Measurements from ENCODE around the gene FADS2.

Gene FADS2

DNA sequence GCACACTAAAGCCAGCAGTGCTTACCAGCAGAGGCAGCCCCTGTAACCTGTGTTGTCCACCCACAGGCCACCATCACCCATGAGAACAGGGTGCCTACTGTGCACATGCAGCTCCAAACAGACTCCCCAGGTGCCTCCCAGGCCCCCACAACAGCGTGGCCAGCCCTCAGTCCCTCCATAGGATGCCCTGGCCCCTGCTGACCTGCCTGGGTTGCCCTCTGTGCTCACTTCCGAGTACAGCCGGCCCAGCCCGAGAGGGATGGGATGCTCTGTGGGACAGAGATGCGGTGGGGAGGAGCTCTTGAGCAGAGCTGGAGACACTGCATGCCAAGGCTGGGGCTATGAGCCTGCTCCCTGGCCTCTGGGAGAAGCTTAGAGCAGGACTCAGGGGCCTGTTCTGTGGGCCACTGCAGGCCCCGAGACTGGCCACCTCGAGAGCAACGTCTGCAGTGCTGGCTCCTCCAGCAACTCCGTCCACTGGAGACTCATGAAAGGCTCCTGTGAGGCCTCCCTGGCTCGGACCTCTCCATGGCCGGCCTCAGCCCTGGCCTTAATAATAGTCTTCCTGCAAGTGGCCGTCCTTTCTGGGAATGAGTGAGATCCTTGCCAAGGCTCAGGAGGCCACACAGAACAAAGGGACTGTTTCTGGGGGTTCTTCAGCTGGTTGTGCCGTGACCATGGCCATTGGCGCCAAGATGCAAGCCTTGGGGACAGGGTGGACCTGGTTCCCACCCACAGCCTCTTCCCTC is 27.0 kb downstream of the FADS2 start:
- TF ChIP-seq, protein P1, sequence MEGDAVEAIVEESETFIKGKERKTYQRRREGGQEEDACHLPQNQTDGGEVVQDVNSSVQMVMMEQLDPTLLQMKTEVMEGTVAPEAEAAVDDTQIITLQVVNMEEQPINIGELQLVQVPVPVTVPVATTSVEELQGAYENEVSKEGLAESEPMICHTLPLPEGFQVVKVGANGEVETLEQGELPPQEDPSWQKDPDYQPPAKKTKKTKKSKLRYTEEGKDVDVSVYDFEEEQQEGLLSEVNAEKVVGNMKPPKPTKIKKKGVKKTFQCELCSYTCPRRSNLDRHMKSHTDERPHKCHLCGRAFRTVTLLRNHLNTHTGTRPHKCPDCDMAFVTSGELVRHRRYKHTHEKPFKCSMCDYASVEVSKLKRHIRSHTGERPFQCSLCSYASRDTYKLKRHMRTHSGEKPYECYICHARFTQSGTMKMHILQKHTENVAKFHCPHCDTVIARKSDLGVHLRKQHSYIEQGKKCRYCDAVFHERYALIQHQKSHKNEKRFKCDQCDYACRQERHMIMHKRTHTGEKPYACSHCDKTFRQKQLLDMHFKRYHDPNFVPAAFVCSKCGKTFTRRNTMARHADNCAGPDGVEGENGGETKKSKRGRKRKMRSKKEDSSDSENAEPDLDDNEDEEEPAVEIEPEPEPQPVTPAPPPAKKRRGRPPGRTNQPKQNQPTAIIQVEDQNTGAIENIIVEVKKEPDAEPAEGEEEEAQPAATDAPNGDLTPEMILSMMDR (IDR thresholded peaks at IDR 0.05): no peak

DNA sequence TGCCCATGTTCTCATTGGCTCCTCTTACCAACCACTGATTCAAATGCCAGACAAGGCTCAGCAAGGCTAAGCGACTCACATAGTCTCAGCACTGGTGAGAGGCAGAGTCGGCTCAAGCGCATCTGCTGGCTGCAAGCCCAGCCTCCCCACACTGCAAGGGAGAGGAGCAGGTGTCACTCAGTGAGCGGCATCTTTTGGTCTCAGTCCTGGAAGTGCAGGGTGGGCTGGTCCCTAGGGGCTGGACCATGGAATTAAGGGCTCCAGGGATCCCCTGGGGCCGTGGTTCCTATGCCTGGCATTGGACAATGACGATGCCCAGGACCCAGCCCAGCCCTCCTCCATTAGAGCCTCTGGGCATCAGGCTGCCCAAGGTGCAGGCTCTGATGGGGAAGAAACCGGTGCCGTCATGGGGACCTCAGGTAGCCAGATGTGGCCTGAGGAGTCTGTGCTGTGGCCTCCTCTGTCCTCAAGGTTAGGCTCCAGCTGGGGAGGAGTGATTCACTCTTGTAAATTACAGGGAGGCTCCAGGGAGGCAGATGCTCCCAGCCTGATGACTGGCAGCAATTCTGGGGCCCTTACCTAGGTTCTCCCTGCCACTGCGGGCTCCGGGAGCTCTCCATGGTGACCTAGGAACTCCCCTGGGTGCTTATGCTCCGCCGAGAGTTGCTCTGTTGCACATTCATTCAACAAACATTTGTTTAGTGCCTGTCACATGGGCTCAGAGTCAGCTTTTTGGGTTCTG is 28.0 kb downstream of the FADS2 start:
- TF ChIP-seq, protein P1 (IDR thresholded peaks at IDR 0.05): no peak

DNA sequence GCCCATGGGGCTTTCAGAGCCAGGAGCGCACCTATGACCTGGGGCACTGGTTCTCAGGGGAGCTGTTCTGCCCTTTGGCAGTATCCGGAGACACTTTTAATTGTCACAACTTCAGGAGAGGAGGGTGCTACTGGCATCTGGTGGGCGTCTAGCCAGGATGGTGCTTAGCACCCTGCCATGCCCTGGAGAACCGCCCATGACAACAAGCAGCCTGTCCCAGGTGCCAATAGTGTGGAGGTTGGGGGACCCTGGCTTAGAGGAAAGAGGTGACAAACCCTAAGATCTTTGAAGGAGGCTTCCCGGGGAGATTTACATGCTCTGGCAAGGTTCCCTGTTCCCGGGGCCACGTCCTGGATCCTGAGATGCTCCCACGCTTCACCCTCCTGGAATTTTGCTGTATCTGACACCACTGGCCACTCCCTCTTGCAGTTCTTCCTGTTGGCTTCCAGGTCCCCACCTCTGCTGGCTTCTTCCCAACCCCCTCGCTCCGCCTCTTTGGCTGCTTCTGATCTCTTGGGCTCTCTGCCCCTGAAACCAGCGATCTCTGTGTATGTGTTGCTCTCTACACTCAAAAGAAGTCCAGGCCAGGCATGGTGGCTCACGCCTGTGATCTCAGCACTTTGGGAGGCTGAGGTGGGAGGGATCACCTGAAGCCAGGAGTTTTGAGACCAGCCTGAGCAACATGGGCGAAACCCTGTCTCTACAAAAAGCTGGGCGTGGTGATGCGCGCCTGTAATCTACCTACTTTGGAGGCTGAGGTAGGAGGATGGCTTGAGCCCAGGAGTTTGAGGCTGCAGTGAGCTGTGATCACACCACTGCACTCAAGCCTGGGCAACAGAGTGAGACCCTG is 32.2 kb downstream of the FADS2 start:
- TF ChIP-seq, protein P1 (IDR thresholded peaks at IDR 0.05): no peak

DNA sequence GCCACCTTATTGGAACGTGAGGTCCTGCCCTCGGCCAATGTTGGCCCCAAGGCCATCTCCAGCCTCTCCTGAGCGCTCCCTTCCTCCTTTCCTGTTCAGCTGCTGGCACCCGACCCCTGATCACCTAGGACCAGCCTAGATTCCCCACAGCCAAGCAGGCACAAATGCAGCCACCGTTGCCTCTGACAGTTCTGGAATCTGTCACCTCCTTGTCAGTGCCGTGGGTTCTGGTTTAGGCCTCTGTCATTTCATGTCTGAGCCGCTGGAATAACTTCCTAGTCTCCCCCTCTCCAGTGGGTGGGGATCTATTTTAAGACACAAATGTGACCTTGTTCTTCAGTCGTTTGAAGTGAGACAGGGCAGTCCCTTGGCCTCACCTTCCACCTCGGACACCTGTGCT is 33.5 kb downstream of the FADS2 start:
- TF ChIP-seq, protein P1 (IDR thresholded peaks at IDR 0.05): no peak

DNA sequence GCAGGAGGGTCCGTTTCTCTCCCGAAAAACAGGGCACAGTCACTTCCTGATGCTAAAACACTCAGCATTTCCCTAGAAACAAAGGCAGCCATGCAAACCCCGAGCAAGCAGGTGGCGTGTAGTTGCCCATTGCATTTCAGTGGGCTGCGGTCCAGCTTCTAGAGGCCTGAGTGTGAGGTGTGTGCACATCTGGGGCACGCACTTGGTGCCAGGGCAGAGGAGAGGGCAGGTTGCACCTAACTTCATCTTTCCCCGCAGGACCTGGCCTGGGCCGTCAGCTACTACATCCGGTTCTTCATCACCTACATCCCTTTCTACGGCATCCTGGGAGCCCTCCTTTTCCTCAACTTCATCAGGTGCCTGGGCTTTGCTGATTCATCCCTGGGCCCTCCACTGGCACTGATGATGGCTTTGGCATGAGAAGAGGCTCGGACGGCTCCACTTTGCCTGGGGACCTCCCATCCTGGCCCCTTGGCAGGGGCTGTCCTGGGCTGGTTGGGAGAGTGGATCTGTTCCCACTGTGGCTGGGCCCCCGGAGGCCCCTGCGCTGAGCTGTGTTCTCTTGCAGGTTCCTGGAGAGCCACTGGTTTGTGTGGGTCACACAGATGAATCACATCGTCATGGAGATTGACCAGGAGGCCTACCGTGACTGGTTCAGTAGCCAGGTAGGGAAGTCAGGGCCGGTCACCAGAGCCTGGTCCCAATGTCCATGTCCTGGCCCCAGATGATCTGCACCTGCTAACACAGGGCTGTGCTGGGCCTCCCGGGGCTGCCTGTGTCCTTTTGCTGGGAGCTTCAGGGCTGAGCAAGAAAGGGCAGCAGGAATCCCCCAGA is 34.8 kb downstream of the FADS2 start:
- TF ChIP-seq, protein P1 (IDR thresholded peaks at IDR 0.05): no peak

DNA sequence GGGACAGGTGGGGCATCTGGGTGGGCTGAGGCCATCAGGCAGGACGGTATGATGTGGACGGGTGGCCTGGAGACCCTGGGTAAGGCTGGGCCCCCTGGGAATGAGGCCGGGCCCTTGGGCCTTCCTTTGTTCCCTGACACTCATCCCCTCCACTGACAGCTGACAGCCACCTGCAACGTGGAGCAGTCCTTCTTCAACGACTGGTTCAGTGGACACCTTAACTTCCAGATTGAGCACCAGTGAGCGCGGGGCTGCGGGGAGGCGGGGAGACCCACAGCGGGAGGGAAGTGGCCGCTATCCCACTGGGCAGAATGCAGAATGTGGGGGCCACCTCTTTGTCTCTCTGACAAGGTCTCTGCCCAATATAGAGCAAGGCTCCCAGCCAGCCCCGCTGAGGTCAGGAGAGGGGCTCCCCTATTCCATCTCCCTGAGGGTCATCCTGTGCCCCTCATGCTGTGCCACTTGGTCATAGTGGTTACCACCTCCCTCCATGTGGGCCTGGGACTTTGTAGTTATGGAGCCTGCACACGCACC is 35.5 kb downstream of the FADS2 start:
- TF ChIP-seq, protein P1 (IDR thresholded peaks at IDR 0.05): no peak
